Motor neuron (in vitro differentiated cells): ENCODE results near the gene ATG5. TPM values are rescaled to one million over a fixed set of nuclear protein-coding genes. Genes with fewer than 3 reads are reported as not detected.

ENCODE experiments used
- ATAC-seq, 8 experiments: fragments of 200-7000 bp; cut with Tn5 transposase; replicated peaks in 6 of 8; 2 replicates each; pipeline ENCODE4 v1.8.0; 2021; ENCODE audit warnings: mild to moderate bottlenecking in 8 of 8, moderate library complexity in 8 of 8
- H3K27ac ChIP-seq, 2 donors: fragments of 250-450 bp; sonication (Bioruptor Pico); 2 replicates each; pipeline ENCODE4 v1.9.0; 2021; ENCODE audit warnings: antibody characterized with exemption in 2 of 2, mild to moderate bottlenecking in 2 of 2, moderate library complexity in 1 of 2
- H3K4me1 ChIP-seq, 2 donors: fragments of 250-450 bp; sonication (Bioruptor Pico); replicated peaks in 1 of 2; 2 replicates each; pipeline ENCODE4 v1.6.1; 2021; ENCODE audit warnings: antibody characterized with exemption in 2 of 2, mild to moderate bottlenecking in 2 of 2, moderate library complexity in 1 of 2
- H3K4me3 ChIP-seq, 5 donors: fragments of 250-450 bp; sonication (Bioruptor Pico); 2 replicates each; pipeline ENCODE4 v1.9.0; 2021; ENCODE audit warnings: antibody characterized with exemption in 5 of 5, mild to moderate bottlenecking in 5 of 5, moderate library complexity in 4 of 5
- WGBS, 10 experiments: fragments of 450-650 bp; shearing (Covaris generic); methylation state at CpG; one replicate each; pipeline ENCODE4 v1.0.0; 2022; 5-methylcytosine and 5-hydroxymethylcytosine counted together
- in situ Hi-C, 9 experiments: fragments of 400-800 bp; cut with MboI; loops; one replicate each; pipeline ENCODE4 v1.15.0; 2021; ENCODE audit warnings: low sequenced_read_pairs in 9 of 9, low pct_unique_long_range_greater_than_20kb in 2 of 9; ENCODE audit not compliant: unreplicated experiment in 9 of 9
- total RNA-seq, 8 experiments: library from RNA; unstranded; fragments of 300-600 nt; gene quantifications; 2 replicates each; pipeline versions ENCODE4 v1.2.3 to v1.2.4, GENCODE V29; 2022

ATG5 gene
- total RNA-seq, 8 experiments from 2014 or later, result 19.3 to 39.2 (median 28.4) TPM

GRCh38 chr6:106178900-106179299, 146.7 kb downstream of the ATG5 start:
- no peaks in the 10 kb centered on the region for H3K4me1 ChIP-seq
- in situ Hi-C loops, result no loop called here
- 68 to 100% (median 90%) methylated on average over 1 to 3 of the region's 3 CpGs for WGBS, 10 experiments
- no peak overlapping the region for H3K4me3 ChIP-seq
- H3K27ac ChIP-seq, result no peak overlapping the region
- no peak for ATAC-seq

- H3K27ac ChIP-seq, result no peak overlapping the region
- H3K4me1 ChIP-seq, result no peaks in the 10 kb centered on the region
- H3K4me3 ChIP-seq, result no peak overlapping the region
- 69 to 100% (median 90%) methylated on average over 1 to 2 of the region's 2 CpGs; no CpG with 5 or more reads in 1 of the 10 experiments for WGBS, 10 experiments
- ATAC-seq, result no peak
- in situ Hi-C loops, result no loop called here
Observed at GRCh38 chr6:106177786-106178185, 147.8 kb downstream of the ATG5 start.

- Histone ChIP-seq H3K27ac (no peak overlapping the region), H3K4me3 (no peak overlapping the region), H3K4me1 (no peaks in the 10 kb centered on the region)
- ATAC-seq, result peak in 3 of 8 experiments; percentile 44 to 93 (median 65)
- WGBS, 10 experiments, result 14 to 100% (median 82%) methylated on average over 1 to 2 of the region's 2 CpGs; no CpG with 5 or more reads in 1 of the 10 experiments
- in situ Hi-C loops, result no loop called here
Observed at GRCh38 chr6:106173124-106173879, 152.3 kb downstream of the ATG5 start.

GRCh38 chr6:106170030-106170791, 155.3 kb downstream of the ATG5 start:
- H3K27ac ChIP-seq, result no peak overlapping the region
- no peak for ATAC-seq
- no peak overlapping the region for H3K4me3 ChIP-seq
- WGBS, 10 experiments, result 38 to 97% (median 82%) methylated on average over 2 to 5 of the region's 5 CpGs; no CpG with 5 or more reads in 1 of the 10 experiments
- H3K4me1 ChIP-seq, result no peaks in the 10 kb centered on the region
- in situ Hi-C loops, result no loop called here

GRCh38 chr6:106169517-106169916, 156.0 kb downstream of the ATG5 start:
- Histone ChIP-seq H3K4me1 (no peaks in the 10 kb centered on the region), H3K27ac (no peak overlapping the region), H3K4me3 (no peak overlapping the region)
- 83 to 100% (median 92%) methylated on average over 2 to 5 of the region's 5 CpGs; no CpG with 5 or more reads in 2 of the 10 experiments for WGBS, 10 experiments
- ATAC-seq, result no peak
- in situ Hi-C loops, result no loop called here

- Histone ChIP-seq H3K4me3 (no peak overlapping the region), H3K4me1 (peaks cover 0 to under 1% of the 10 kb centered on the region in 2 donors), H3K27ac (no peak overlapping the region)
- no peak for ATAC-seq
- in situ Hi-C loops, result no loop called here
- 75 to 97% (median 91%) methylated on average over 2 to 9 of the region's 15 CpGs for WGBS, 10 experiments
Observed at GRCh38 chr6:106168097-106168888, 157.3 kb downstream of the ATG5 start.

- no peak for ATAC-seq
- 20 to 100% (median 68%) methylated on average over 1 to 6 of the region's 6 CpGs for WGBS, 10 experiments
- H3K4me3 ChIP-seq, result no peak overlapping the region
- no peak overlapping the region for H3K27ac ChIP-seq
- peaks cover 3% of the 10 kb centered on the region in 2 donors for H3K4me1 ChIP-seq
- in situ Hi-C loops, result no loop called here
Observed at GRCh38 chr6:106167096-106167814, 158.3 kb downstream of the ATG5 start.

- Histone ChIP-seq H3K4me3 (no peak overlapping the region), H3K27ac (no peak overlapping the region), H3K4me1 (peaks cover 3% of the 10 kb centered on the region in 2 donors)
- in situ Hi-C loops, result no loop called here
- WGBS, 10 experiments, result 79 to 100% (median 97%) methylated on average over 1 to 3 of the region's 3 CpGs; no CpG with 5 or more reads in 1 of the 10 experiments
- ATAC-seq, result no peak
Observed at GRCh38 chr6:106165885-106166485, 159.6 kb downstream of the ATG5 start.

- no peak overlapping the region for H3K27ac ChIP-seq
- 37 to 96% (median 85%) methylated on average over 2 to 10 of the region's 17 CpGs for WGBS, 10 experiments
Observed at GRCh38 chr6:106163966-106164877, 161.3 kb downstream of the ATG5 start.

GRCh38 chr6:106163446-106163965, 162.1 kb downstream of the ATG5 start:
- in situ Hi-C loops, result no loop called here
- 0 to 78% (median 33%) methylated on average over 1 to 6 of the region's 7 CpGs; no CpG with 5 or more reads in 1 of the 10 experiments for WGBS, 10 experiments
- peak in 7 of 8 experiments; percentile 28 to 66 (median 47) for ATAC-seq
- Histone ChIP-seq H3K27ac (no peak overlapping the region), H3K4me1 (peaks cover 3% of the 10 kb centered on the region in 2 donors), H3K4me3 (no peak overlapping the region)

More at GRCh38 chr6:106163966-106164877, 161.3 kb downstream of the ATG5 start:
- in situ Hi-C loops, result no loop called here
- Histone ChIP-seq H3K4me1 (peaks cover 3% of the 10 kb centered on the region in 2 donors), H3K4me3 (no peak overlapping the region)
- peak in 2 of 8 experiments; percentile 75 to 80 for ATAC-seq

- no peak for ATAC-seq
- 85 to 100% (median 93%) methylated on average over 2 to 4 of the region's 4 CpGs; no CpG with 5 or more reads in 5 of the 10 experiments for WGBS, 10 experiments
- Histone ChIP-seq H3K4me1 (peaks cover 3% of the 10 kb centered on the region in 2 donors), H3K27ac (no peak overlapping the region), H3K4me3 (no peak overlapping the region)
- in situ Hi-C loops, result no loop called here
Observed at GRCh38 chr6:106162921-106163320, 162.6 kb downstream of the ATG5 start.
